HL-60 (cell line): Measurements from ENCODE around the gene BEST1.

ENCODE experiments used
- DNase-seq, 2 experiments: peaks; one replicate each; pipeline ENCODE4 v3.0.0-alpha.2; 2010 to 2020; ENCODE audit warnings: low read depth in 1 of 2, low spot score in 1 of 2
- H3K27ac ChIP-seq: fragments of 250-450 bp; sonication (Bioruptor Pico); replicated peaks from 2 replicates; pipeline ENCODE4 v1.5.1; 2020; ENCODE audit warnings: mild to moderate bottlenecking, moderate library complexity
- H3K27me3 ChIP-seq: fragments of 250-450 bp; sonication (Bioruptor Pico); 2 replicates; pipeline ENCODE4 v1.5.1; 2021; ENCODE audit warnings: mild to moderate bottlenecking, moderate library complexity; ENCODE audit not compliant: insufficient read depth, poor library complexity, severe bottlenecking
- H3K4me3 ChIP-seq: replicated peaks from 2 replicates; pipeline ENCODE4 v1.5.1; 2011; ENCODE audit warnings: mild to moderate bottlenecking, control low read depth, low read length; ENCODE audit not compliant: insufficient read depth
- GABPA ChIP-seq: IDR thresholded peaks from 2 replicates; pipeline ENCODE4 v1.6.1; 2012; ENCODE audit warnings: low read depth
- POLR2AphosphoS5 ChIP-seq: IDR thresholded peaks from 2 replicates; pipeline ENCODE4 v1.6.1; 2012; ENCODE audit warnings: low read depth
- SPI1 ChIP-seq: IDR thresholded peaks from 2 replicates; pipeline ENCODE4 v1.6.1; 2012; ENCODE audit warnings: low read depth, mild to moderate bottlenecking, borderline replicate concordance
- TF ChIP-seq, protein P1 (sequence below): IDR thresholded peaks from 2 replicates; pipeline ENCODE4 v1.6.1; 2012; ENCODE audit warnings: low read depth; ENCODE audit not compliant: insufficient replicate concordance
- TF ChIP-seq, protein P2 (sequence below): IDR thresholded peaks from one replicate; pipeline ENCODE4 v1.5.1; 2011; ENCODE audit warnings: low read length, control low read depth, inconsistent platforms; ENCODE audit not compliant: insufficient read depth

Gene BEST1

DNA sequence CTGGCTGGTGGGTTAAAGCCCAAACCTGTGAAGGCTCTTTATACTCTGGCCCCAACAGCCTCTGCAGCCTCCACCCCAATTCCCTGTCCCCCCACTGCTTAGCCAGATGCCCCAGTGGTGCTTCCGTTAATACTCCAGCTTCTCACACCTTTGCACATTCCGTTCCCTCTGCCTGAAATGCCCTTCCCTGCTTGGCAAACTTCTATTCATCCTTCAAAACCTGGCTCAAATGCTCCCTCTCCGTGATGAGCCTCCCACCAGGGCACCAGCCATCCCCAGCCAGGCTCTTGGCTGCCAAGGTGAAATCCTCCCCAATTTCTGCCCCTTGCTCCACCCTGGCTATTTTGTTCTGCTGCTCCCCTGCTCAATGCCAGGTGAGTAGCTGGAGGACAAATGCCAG, 46.3 kb upstream of the BEST1 start:
- Histone ChIP-seq H3K4me3 (no peak overlapping the region), H3K27me3 (no peaks in the 10 kb centered on the region), H3K27ac (no peak overlapping the region)
- TF ChIP-seq, protein P1, sequence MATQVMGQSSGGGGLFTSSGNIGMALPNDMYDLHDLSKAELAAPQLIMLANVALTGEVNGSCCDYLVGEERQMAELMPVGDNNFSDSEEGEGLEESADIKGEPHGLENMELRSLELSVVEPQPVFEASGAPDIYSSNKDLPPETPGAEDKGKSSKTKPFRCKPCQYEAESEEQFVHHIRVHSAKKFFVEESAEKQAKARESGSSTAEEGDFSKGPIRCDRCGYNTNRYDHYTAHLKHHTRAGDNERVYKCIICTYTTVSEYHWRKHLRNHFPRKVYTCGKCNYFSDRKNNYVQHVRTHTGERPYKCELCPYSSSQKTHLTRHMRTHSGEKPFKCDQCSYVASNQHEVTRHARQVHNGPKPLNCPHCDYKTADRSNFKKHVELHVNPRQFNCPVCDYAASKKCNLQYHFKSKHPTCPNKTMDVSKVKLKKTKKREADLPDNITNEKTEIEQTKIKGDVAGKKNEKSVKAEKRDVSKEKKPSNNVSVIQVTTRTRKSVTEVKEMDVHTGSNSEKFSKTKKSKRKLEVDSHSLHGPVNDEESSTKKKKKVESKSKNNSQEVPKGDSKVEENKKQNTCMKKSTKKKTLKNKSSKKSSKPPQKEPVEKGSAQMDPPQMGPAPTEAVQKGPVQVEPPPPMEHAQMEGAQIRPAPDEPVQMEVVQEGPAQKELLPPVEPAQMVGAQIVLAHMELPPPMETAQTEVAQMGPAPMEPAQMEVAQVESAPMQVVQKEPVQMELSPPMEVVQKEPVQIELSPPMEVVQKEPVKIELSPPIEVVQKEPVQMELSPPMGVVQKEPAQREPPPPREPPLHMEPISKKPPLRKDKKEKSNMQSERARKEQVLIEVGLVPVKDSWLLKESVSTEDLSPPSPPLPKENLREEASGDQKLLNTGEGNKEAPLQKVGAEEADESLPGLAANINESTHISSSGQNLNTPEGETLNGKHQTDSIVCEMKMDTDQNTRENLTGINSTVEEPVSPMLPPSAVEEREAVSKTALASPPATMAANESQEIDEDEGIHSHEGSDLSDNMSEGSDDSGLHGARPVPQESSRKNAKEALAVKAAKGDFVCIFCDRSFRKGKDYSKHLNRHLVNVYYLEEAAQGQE, result no peak
- TF ChIP-seq GABPA (no peak), SPI1 (no peak), POLR2AphosphoS5 (no peak)
- TF ChIP-seq, protein P2, sequence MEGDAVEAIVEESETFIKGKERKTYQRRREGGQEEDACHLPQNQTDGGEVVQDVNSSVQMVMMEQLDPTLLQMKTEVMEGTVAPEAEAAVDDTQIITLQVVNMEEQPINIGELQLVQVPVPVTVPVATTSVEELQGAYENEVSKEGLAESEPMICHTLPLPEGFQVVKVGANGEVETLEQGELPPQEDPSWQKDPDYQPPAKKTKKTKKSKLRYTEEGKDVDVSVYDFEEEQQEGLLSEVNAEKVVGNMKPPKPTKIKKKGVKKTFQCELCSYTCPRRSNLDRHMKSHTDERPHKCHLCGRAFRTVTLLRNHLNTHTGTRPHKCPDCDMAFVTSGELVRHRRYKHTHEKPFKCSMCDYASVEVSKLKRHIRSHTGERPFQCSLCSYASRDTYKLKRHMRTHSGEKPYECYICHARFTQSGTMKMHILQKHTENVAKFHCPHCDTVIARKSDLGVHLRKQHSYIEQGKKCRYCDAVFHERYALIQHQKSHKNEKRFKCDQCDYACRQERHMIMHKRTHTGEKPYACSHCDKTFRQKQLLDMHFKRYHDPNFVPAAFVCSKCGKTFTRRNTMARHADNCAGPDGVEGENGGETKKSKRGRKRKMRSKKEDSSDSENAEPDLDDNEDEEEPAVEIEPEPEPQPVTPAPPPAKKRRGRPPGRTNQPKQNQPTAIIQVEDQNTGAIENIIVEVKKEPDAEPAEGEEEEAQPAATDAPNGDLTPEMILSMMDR, result no peak
- no peak for DNase-seq

DNA sequence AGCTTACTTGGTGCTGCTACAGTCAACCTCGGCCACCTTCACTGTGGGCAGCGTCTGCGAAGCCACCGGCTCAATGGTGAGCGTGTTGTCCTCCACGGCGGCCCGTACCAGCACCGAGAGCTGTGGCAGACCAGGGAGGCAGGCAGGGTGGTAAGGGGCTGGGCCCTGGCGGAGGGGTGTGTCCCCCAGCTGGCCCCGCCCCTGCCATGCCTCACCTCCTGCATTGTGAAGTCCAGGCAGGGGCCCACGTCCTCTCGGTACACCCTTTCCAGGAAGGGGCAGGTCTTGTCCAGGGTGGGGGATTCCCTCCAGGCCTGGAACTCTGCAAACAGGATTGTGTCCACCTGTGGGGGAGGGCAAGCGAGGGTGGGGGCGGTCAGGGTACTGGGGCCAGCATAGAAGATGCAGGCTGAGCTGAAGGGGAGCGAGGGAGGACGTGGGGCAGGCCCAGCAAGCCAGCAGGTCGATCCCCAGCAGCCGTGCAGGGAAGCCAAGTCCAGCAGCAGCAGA, 45.6 kb upstream of the BEST1 start:
- no peak overlapping the region for H3K27ac ChIP-seq
- DNase-seq, result no peak
- no peaks in the 10 kb centered on the region for H3K27me3 ChIP-seq
- TF ChIP-seq SPI1 (no peak), GABPA (no peak), POLR2AphosphoS5 (no peak)
- TF ChIP-seq, protein P1, result no peak
- TF ChIP-seq, protein P2, result no peak
- H3K4me3 ChIP-seq, result no peak overlapping the region

DNA sequence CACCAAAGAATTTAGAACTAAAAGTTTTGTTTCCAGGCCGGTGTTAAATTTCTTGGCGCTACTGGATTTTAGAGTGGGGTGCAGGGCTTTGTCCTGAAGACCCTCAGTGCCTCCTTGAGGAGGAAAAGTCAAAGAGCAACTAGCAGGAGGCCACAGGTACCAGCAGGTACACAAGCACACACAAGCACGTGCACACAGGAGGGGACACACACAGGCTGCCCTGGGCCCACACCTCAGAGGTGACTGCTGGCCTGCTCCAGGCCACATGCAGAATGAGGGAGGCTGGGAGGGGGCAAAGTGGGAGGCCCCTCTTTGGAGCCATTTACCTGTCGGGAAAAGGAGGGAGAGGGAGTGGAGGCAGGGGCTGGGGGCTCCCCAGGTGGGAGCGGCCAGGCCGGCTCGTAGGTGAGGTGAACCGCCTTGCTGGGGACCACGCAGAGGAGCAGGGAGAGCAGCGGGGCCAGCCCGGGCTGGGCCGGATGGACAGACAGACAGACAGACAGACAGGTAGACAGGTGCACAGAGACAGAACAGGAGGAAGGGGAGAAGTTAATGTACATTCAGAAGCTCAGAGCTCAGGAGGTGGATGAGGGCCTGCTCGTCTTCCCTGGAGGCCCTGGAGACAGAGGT, 45.0 kb upstream of the BEST1 start:
- no peak overlapping the region for H3K27ac ChIP-seq
- TF ChIP-seq POLR2AphosphoS5 (no peak), SPI1 (no peak), GABPA (no peak)
- TF ChIP-seq, protein P2, result no peak
- TF ChIP-seq, protein P1, result no peak
- H3K4me3 ChIP-seq, result no peak overlapping the region
- DNase-seq, result no peak
- H3K27me3 ChIP-seq, result no peaks in the 10 kb centered on the region
